NOMO-1 treated with dmso at 0.1 percent for 144 hours (cell line): ENCODE measurements around the gene ARHGAP24.

Source experiments
- DNase-seq: peaks from one replicate; lab custom pipeline; 2025; ENCODE audit not compliant: unreplicated experiment; lab: John Stamatoyannopoulos, UW

ARHGAP24 gene

DNA sequence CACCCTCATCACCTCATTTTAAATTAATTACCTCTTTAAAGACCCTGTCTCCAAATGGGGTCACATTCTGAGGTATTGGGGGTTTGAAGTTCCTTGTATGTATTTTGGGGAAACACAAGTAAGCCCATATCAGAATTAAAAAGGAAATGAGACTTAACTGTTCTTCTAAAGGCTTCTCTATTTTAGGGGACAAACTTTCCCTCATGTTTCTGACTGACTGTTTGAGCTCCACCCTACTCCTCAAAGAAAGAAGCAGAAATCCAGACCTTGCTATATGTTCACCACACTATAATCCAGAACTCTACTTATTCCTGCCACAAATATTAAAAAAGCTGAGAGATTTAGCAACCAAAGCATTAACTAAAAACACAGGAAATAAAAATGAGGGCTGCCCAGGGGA lies 258.8 kb downstream of the ARHGAP24 start:
- no peak for DNase-seq

DNA sequence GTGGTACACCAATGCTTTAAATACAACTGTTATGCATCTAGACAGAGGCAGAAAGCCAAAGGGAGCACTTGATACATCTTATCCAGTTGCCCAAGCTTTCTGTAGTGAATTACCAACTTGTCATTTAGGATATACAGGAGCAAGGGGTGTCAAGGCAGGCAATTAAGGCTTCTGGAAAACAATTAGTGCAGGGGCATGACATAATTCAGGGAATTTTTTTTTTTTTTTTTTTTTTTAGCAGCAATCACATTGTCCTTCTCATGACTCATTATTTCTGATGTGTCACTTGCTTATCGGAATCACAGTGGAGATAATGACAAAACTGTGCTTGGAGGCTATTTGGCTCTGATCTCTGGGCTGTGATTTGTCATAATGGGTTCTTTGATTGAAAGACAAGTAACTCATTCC lies 259.5 kb downstream of the ARHGAP24 start:
- no peak for DNase-seq

DNA sequence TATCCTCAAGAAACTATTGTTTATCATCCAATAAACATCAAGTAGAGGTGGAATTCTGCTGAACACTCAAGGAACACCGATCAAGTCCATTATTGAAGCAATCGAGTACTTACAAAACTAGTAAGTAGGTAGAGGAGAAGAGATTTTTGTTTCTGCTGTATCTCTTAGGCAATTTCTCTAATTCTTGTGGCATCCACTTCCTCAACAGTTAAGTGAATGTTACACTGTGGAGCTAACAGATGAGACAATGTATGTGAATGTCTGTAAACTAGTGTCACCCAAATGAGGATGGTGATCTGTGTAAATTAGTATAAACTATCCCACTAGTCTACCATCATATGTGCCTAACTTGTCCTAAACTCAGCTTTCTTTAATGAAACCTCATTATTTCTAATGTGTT lies 261.6 kb downstream of the ARHGAP24 start:
- peak; percentile 28 for DNase-seq

DNA sequence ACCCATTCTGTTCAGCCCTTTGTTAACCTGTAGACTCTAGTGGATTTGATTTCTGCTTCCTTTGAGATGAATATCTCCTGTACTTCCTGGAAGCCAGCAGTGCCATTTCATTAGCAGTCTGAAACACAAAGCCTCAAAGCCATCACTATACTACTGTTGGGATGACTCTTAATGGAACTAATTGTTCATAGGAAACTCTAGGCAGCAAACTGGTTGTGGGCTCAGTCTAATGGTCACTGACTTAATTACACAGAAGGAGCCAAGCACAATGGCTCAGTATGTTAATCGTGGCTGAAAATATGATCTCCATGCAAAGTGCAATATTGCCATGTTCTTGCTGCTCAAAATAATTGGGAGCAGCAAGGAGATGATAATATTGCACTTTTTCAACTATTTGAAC lies 262.3 kb downstream of the ARHGAP24 start:
- no peak for DNase-seq

DNA sequence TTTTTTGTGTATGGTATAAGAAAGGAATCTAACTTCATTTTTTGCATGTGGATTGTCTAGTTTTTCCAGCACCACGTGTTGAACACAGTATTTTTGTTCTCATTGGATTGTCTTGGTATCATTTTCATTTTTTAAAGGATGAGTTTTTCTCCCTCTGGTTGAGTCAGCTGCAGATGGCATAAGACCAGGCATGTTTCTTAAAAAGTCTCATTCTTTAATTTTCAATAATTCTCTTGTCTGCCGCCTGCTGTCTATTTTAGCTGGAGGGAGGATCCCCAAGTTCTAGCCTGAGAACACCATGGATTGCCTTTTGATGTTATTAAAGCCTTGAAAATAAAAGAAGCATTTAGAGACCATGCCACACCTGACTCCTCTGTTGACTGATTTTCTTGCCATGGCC lies 263.8 kb downstream of the ARHGAP24 start:
- no peak for DNase-seq

DNA sequence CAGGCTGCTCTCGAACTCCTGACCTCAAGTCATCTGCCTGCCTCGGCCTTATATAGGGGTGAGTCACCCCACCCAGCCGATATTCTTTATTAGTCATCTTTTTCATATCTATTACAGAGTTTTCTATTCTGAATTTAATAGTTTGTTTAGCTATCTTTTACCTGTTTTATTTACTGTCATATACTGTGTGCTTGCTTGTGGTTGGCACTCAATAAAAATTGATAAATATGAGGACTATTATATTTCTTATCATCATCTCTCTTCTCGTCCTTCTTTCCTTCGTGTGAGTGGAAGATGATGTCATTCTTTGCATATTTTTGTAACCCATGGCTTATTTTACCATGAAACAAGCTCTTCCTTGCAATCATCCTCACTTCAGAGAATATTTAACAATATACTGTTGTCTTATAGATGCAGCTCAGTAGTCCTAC lies 265.5 kb downstream of the ARHGAP24 start:
- no peak for DNase-seq

DNA sequence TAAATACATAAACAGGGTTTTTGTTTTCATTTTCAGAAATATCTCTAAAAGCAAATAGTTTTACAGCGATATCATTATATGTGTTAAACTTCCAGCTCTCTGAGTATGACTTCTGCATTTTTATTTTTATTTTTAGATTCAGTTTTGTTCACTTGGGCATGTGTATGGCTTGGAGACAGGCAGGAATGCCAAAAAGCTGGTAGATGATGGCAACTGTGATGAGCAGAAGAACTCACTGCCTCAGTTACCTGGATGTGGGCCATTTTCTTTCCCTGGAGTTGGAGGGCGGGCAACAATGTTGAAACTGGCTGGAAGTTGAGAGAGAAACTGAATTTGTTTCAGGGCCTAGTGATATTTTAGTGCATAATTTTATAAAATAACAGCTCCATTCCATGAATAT lies 266.4 kb downstream of the ARHGAP24 start:
- DNase-seq: no peak

DNA sequence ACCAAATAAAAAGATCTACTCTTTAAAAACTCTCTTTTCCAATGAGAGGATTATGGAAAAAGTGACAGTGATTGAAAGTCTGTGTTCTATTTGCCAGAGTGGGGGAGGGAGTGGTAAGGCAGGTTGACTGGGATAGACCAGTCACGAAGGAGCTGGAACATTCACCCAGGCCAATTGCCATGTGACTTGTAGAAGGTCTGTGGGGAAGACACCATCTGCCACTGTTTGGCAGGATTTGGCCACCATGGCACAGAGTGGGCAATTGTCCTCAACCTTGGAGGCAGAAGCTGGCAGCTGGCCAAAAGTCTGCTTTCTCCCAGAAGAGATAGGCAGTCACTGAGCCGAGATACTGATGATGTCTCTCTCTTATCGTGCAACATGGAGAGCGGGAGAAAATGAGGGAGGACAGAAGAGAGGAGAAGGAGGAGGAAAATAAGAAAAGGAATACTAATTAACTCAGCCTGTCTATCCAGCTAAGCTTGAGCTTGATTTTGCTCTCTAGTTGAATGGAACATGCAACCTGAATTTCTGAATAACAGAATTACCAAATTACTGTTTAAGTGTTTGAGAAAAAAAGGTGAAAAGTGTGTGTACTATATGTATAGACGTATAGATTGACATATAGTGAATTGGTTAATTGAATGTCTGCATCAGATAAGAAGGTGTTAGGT lies 267.1 kb downstream of the ARHGAP24 start:
- no peak for DNase-seq

DNA sequence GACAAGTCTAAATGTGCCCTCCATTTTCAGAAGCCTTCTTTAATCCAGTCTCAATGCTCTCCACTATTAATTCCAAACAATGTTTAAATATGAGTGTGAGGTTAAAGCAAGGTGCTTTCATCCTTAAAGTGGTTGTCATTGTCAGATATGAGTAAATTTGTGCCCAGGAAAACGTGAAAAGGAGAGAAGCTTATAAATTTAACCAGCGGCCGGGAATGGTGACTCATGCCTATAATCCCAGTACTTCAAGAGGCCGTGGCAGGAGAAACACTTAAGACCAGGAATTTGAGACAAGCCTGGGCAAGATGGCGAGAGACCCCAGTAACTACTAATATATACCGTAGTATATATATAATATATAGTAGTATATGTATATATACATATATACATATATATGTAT lies 270.0 kb downstream of the ARHGAP24 start:
- DNase-seq: no peak

DNA sequence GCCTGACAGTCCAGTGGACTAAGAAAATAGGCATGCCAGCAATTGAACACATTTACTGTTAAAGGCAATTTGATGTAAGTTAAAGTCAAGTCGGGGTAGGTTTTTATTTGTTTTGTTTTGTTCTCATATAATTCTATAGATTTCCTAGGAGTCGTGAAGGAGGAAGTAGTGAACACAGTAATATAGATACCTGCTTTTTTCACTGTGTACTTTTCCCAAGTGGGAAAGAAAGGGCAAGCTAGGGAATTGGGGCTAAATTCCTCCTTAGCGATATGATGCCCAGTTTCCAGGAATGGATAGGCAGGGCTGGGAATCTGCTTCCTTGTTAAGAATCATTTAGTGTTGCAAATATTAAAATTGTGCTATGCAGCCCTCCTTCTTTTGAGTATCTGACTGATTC lies 271.0 kb downstream of the ARHGAP24 start:
- DNase-seq: no peak

DNA sequence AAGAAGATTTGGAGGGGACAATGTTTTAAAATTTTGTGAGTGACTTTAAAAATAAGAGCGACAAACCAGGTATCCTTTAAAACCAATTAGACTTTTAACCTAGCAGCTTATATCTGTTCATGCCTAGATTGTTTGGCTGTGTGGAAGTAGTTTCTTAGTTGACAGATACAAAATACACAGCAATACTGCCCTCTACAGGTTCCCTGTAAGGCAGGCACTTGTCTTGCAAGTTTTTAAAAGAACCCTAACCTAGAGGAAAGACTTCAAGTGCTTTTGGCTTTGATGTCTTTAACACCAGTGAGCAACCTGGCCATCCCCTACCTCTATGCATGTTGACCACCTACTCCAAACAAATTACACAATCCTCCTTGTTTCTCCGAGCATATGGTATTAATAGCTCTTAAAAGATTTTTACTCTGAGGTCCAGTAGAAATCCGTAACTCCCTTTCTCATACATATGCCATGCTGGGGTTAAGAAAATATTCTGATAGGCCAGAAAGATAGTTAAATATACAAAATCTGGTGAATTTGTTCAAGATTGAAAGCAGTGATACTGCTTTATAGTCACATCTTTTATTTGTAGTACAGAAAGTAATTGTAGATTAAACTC lies 273.0 kb downstream of the ARHGAP24 start:
- peak; percentile 13 for DNase-seq

DNA sequence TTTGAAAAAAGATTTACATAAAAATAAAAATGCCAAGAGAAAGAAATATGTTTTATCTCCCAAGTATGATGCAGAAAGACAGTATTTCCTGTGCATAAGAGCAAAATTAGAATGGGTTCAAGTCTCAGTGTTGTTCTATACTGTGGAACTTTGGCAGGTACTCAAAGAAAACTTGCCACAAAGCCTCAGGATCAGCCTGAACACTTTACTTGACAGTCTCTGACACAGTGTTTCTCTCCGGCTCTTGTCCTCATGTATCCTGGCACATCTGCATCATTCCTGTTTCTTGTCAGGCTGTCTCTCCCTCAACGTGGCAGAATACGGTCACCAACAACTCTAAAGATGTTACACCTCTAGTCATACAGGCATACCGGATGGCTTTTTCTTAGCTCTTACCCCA lies 273.7 kb downstream of the ARHGAP24 start:
- no peak for DNase-seq

DNA sequence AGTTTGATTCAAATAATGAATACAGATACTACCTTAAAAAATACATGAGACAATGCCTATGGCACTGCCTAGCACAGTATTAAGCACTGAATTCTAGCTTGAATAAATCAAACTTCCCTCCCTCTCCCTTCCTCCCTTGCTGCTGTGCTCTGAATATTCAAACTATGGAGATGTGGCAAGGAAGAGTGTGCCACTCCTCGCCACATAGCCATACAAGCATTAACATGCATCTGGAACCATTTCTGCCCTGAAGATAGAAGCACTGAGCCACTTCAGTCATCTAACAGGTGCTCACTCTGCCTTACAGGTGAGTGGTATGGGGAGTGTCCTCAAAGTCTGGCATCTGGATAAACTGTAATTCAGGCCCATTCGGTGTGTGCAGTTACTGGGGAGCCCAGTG lies 276.9 kb downstream of the ARHGAP24 start:
- no peak for DNase-seq

DNA sequence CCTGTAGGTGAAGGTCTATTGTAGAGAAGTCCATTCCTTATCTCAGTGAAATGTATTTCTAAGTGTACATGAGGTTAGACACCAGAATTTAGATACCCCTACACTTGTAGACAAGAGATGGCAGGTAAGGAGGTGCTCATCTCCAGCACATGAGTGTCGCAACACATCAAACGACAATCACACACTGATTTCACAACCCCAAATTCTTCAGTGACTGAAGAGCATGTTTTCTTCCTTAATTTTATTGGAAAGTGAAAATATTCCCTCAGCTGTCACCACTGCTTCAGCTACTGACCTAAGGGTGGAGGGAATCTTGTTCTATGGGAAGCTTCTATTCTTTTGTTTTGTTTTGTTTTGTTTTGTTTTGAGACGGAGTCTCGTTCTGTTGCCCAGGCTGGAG lies 280.3 kb downstream of the ARHGAP24 start:
- DNase-seq: no peak

DNA sequence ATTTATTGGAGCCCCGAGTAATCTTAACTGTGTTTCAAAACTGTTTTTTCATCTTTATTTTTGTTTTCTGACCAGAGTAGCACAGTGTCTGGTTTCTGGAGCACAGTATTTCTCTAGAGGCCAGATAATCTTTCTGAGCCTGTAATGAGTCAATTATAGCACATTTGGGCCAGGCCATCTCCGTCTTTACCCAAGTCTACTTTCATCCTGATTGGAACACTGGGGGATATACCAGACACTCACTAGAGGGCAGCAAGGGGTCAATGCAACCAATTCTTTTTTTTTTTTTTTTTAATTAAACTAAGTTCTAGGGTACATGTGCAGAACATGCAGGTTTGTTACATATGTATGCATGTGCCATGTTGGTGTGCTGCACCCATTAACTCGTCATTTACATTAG lies 282.0 kb downstream of the ARHGAP24 start:
- no peak for DNase-seq

DNA sequence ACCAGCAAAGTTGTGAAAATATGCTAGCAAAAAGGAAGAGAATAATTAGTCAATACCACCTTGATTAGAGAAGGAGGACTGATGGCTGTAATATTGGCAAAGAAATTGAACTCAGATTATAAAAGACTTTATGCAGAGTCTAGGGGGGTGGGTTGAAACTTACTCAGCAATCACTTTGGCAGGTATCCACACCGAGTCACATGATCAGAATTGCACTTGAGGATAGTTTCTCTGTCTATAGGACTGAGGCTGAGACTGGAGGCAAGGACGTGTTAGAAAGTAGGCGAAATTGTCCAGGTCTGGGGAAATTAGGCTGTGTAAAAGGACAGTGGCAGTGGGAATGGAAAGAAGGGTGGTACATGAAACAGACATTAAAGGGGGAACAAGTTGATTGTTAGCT lies 284.4 kb downstream of the ARHGAP24 start:
- no peak for DNase-seq

DNA sequence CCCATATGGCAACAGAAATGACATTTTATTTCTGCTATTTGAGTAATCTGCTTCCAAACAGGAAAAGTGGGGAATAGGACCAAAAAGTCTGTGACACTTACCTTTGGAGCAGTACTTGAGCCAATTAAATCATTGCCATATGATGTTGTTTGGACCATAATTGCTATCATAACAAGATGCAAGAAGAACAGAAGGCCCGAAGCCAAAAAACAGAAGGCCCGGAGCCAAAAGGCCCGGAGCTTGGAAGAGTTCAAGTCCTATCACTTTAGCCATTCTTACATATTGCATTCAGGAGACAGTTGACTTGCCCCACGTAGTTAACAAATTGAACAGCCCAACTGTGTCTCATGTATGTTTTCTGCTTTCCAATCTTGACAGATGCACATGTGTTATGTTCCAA lies 285.6 kb downstream of the ARHGAP24 start:
- no peak for DNase-seq

DNA sequence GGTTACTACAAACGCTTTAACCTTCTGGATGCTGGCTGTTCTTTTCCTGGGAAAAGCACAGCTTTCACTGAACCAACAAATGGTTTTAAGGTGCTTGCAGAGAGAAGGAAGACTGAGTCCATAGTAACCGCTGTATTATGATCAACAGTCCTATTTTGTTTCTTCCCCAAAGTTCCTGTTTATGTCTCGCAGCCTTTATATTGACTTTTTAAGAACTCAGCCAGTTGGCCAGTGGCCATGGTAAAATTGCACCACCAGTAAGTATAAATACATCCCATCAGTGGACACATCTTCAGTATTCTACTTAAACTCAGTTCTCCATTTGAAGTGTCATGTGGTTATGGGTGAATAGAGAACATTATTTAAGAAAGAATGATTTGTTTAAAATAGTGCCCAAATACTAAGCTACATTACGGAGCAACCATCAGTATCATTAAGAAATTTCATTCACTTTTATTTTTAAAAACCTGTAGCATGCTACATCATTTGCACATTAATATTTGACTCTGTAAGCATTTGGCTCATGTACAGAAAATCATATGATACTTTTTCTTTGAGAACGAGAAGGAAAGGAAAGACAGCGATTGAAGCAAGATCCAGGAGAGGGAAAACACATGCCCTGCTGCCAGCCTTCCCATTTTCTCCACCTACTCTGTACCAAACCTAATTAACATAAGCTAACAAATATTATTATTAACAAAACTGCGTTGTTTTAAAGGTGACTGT lies 287.0 kb downstream of the ARHGAP24 start:
- DNase-seq: no peak

DNA sequence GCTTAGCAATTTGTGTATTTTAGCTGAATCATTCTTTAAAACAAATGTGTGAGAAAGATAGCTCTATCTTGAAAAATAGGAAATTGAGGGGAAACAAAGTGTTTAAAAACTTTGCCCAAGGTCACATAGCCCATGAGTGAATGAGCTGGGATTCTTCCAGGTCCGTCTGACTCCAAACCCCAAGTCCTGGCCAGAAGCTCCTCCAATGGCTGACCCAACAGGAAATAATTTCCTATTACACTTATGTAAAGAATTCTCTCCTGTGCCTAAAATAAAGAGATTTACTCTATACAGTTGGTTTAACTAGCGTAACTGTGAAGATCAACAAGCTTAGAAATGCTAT lies 287.6 kb downstream of the ARHGAP24 start:
- DNase-seq: no peak

DNA sequence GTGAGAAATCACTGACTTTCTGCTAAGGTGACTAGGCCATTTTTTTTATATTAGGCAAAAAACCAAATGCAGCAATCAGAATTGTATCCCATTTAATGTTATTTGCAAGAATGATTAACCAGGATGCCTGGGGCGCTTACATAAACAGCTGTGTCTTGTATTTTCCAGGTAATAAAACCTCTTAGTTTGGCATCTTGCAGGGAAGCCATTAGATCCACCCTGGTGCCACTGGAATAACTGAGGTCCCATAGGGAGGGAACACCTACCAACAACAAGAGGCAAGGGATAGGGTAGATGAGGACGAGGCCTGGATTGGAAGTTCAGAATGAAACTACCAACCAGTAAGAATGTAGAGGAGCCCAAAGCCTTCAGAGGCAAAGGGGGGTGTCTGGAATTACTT lies 288.3 kb downstream of the ARHGAP24 start:
- DNase-seq: no peak

DNA sequence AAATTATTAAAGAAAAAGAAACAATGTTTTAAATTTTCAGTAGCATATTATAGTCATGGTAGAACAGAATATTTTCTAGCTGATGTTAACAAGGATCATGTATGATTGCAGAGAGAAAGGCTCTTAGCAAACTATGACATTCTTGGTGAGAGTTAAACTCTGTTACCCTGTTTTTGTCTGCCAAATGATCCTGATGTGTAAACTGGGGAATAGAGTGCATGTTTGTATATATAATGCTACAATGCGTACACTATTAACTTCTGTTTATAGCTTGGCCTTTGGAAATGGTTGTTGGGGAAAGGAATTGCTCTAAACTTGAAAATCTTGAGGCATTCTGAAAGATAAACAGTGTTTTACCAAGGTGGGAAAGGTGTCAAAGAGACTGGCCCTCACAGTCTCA lies 292.7 kb downstream of the ARHGAP24 start:
- no peak for DNase-seq

DNA sequence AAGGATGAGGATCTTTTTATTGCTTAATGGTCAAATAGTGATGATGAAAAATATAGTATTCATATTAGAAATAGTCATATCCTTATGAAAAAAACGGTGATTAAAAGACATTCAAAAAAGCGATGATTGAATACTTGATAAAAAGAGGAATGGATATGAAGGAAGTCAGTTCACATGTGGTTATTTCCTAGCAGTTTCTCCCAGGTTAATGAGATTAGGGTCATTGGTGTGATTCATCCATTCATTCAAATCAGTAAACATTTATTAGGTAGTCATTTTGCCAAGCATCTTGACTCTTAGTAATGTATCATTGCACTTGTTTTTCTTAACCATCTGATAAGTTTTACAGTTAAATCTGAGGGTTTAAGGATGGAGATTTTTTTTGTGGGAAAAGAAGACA lies 294.1 kb downstream of the ARHGAP24 start:
- DNase-seq: no peak

DNA sequence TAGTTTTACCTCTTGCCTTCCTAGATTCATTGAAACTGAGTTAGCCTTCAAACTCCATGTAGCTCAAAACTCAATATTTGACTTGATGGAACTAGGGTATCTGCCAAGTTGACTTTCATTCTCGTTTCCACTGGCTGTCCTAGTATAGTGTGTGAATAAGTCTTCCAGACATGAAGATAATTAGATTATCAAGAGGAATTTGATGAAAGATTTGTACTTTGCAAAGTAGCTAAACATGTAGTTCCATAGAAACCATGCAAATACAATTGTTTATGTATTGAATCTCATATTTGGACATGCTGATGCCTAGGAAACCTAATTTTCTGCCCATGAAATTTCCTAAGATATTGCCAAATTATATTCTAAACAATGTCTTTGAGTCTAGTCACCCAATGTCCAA lies 297.5 kb downstream of the ARHGAP24 start:
- DNase-seq: no peak
